ENCODE data around the gene USP2.

GRCh38 chr11:119374632-119375336 lies 6.7 kb downstream of the USP2 start:
- TF ChIP-seq OSR1 (CRISPR knock-in tag; IDR thresholded peaks at IDR 0.05) (no peak), TCF4 (CRISPR knock-in tag; IDR thresholded peaks at IDR 0.05; ENCODE audit: borderline replicate concordance) (peak; percentile 55; the same call in 1 of the 2 replicates), CREB5 (CRISPR knock-in tag; IDR thresholded peaks at IDR 0.05; ENCODE audit: low read depth) (no peak), ISL1 (CRISPR knock-in tag; IDR thresholded peaks at IDR 0.05) (no peak), ZC3H10 (CRISPR knock-in tag; IDR thresholded peaks at IDR 0.05) (no peak), TOX (CRISPR knock-in tag; IDR thresholded peaks at IDR 0.05; ENCODE audit: borderline replicate concordance) (no peak), CSDC2 (CRISPR knock-in tag; IDR thresholded peaks at IDR 0.05) (no peak), ZNF565 (CRISPR knock-in tag; conservative IDR thresholded peaks at IDR 0.05; ENCODE audit: low read depth) (no peak), TSHZ2 (CRISPR knock-in tag; IDR thresholded peaks at IDR 0.05) (0 out of 2 replicates have a peak, but pooled peaks have one; percentile 27), ZNF8 (CRISPR knock-in tag; IDR thresholded peaks at IDR 0.05) (no peak), CSRNP3 (CRISPR knock-in tag; IDR thresholded peaks at IDR 0.05) (no peak), ARNTL (CRISPR knock-in tag; IDR thresholded peaks at IDR 0.05; ENCODE audit: borderline replicate concordance, low read depth) (no peak), SNAI2 (CRISPR knock-in tag; IDR thresholded peaks at IDR 0.05) (no peak)

Measured in SK-N-SH treated with all-trans-retinoic acid at 6 μM for 48 hours (cell line).